GM18498 (cell line): ENCODE measurements around the gene C11orf91.
"Not testable (repeated sequence)": the region's sequence is repeated elsewhere in the genome, so short reads cannot be mapped to it uniquely, and the experiment has no call there.

ENCODE experiments used
- ATAC-seq: cut with Tn5 transposase; IDR thresholded peaks from one replicate; pipeline ENCODE4 v1.9.1; 2021; ENCODE audit warnings: mild to moderate bottlenecking, moderate library complexity; ENCODE audit not compliant: unreplicated experiment

Gene C11orf91

GRCh38 chr11:33698921-33699320, 1.7 kb downstream of the C11orf91 start:
- no peak for ATAC-seq

GRCh38 chr11:33697997-33698396, 2.6 kb downstream of the C11orf91 start:
- ATAC-seq, result no peak

- ATAC-seq, result no peak
Observed at GRCh38 chr11:33696931-33697638, 3.5 kb downstream of the C11orf91 start.

- ATAC-seq, result no peak
Observed at GRCh38 chr11:33696411-33696810, 4.2 kb downstream of the C11orf91 start.

GRCh38 chr11:33695051-33695566, 5.5 kb downstream of the C11orf91 start:
- ATAC-seq, result no peak

- ATAC-seq, result no peak
Observed at GRCh38 chr11:33694346-33695050, 6.1 kb downstream of the C11orf91 start.

- ATAC-seq, result no peak
Observed at GRCh38 chr11:33692541-33692940, 8.1 kb downstream of the C11orf91 start.

- no peak for ATAC-seq
Observed at GRCh38 chr11:33692013-33692504, 8.6 kb downstream of the C11orf91 start.

GRCh38 chr11:33691066-33691864, 9.4 kb downstream of the C11orf91 start:
- no peak for ATAC-seq

GRCh38 chr11:33690290-33691065, 10.1 kb downstream of the C11orf91 start:
- no peak for ATAC-seq

- ATAC-seq, result no peak
Observed at GRCh38 chr11:33689501-33689900, 11.1 kb downstream of the C11orf91 start.

- no peak for ATAC-seq
Observed at GRCh38 chr11:33689085-33689484, 11.5 kb downstream of the C11orf91 start.

- no peak for ATAC-seq
Observed at GRCh38 chr11:33687733-33688479, 12.7 kb downstream of the C11orf91 start.

- no peak for ATAC-seq
Observed at GRCh38 chr11:33685082-33685481, 15.5 kb downstream of the C11orf91 start.

- no peak for ATAC-seq
Observed at GRCh38 chr11:33684003-33684706, 16.5 kb downstream of the C11orf91 start.

- ATAC-seq, result no peak
Observed at GRCh38 chr11:33682446-33682845, 18.2 kb downstream of the C11orf91 start.

GRCh38 chr11:33682019-33682418, 18.6 kb downstream of the C11orf91 start:
- ATAC-seq, result no peak

GRCh38 chr11:33678616-33679015, 22.0 kb downstream of the C11orf91 start:
- not testable (repeated sequence) for ATAC-seq
